Activated CD4-positive, alpha-beta memory T cell treated with anti-CD3 and anti-CD28 coated beads for 36 hours (primary cell): ENCODE measurements around the gene ERP27. TPM values are rescaled to one million over a fixed set of nuclear protein-coding genes. Genes with fewer than 3 reads are reported as not detected.

ENCODE experiments used
- CTCF ChIA-PET: fragments of 350-600 bp; sonication (Branson Sonifier 250); formaldehyde crosslinking; loops from one replicate; lab custom pipeline; 2021; ENCODE audit warnings: antibody characterized with exemption, inconsistent platforms; lab: Charles Lee
- POLR2A ChIA-PET: fragments of 350-600 bp; sonication (Branson Sonifier 250); formaldehyde crosslinking; loops from one replicate; lab custom pipeline; 2021; ENCODE audit warnings: antibody characterized with exemption; lab: Charles Lee
- DNase-seq: peaks from one replicate; pipeline ENCODE4 v3.0.0-alpha.2; 2020
- H3K27ac Mint-ChIP-seq: one replicate; pipeline ENCODE4 v1.8.0; 2021; ENCODE audit warnings: mixed read lengths
- H3K27me3 Mint-ChIP-seq: one replicate; pipeline ENCODE4 v1.8.0; 2021; ENCODE audit warnings: mixed read lengths
- H3K36me3 Mint-ChIP-seq: one replicate; pipeline ENCODE4 v1.8.0; 2021; ENCODE audit warnings: mixed read lengths
- H3K4me1 Mint-ChIP-seq: one replicate; pipeline ENCODE4 v1.8.0; 2021; ENCODE audit warnings: low read depth, mixed read lengths
- H3K4me3 Mint-ChIP-seq: one replicate; pipeline ENCODE4 v1.8.0; 2021; ENCODE audit warnings: mild to moderate bottlenecking, mixed read lengths
- H3K9me3 Mint-ChIP-seq: one replicate; pipeline ENCODE4 v1.8.0; 2021; ENCODE audit warnings: mixed read lengths
- intact Hi-C: fragments of 100-400 bp; cut with micrococcal nuclease; formaldehyde crosslinking; loops from one replicate; pipeline ENCODE4 v1.15.1; 2023
- total RNA-seq, 2 experiments: library from RNA; stranded (reverse); gene quantifications; one replicate each; pipeline ENCODE4 v1.2.3, GENCODE V29; 2021

The ERP27 gene
- total RNA-seq, 2 experiments from 2014 or later, result 1.5 to 2.5 TPM

DNA sequence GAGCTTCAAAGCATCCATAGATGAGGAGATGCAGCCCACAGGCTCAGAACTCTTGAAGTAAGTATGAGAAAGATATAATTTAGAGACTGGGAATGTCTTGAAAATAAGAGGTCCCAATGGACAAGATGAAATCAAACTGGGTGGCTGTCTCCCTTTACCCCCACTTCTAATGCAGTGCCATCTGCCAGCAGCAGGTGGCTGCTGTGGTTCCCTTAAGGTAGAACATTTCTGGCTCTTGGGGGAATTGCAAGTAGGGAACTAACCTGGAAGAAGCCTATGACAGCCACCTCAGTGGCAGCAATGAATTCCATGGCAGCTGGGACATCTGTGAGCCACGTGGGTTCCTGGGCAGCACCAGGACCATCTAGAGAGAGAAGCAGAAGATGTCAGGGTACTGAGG lies 648 bp downstream of the ERP27 start:
- Mint-ChIP-seq H3K36me3 (peaks cover 31% of the 10 kb centered on the region), H3K27me3 (no peaks in the 10 kb centered on the region), H3K4me3 (no peak overlapping the region), H3K4me1 (peaks cover 38% of the 10 kb centered on the region), H3K9me3 (no peaks in the 10 kb centered on the region), H3K27ac (peak overlapping the region; percentile 50)
- intact Hi-C loops, result loop anchor here (2.0 kb wide), 2 partner anchors 17 to 57 kb away; no protein-coding TSS in a partner anchor
- ChIA-PET POLR2A (interaction anchor here (1.9 to 3.0 kb wide), 2 partner anchors 10 to 11 kb away, joined by 4 to 14 read pairs; no protein-coding TSS in a partner anchor), CTCF (interaction anchor here (0.5 to 4.8 kb wide), 12 partner anchors 10 to 163 kb away, joined by 3 to 41 read pairs (median 4); partner anchors contain the start of gene ARHGDIB)
- peak; percentile 33 for DNase-seq

DNA sequence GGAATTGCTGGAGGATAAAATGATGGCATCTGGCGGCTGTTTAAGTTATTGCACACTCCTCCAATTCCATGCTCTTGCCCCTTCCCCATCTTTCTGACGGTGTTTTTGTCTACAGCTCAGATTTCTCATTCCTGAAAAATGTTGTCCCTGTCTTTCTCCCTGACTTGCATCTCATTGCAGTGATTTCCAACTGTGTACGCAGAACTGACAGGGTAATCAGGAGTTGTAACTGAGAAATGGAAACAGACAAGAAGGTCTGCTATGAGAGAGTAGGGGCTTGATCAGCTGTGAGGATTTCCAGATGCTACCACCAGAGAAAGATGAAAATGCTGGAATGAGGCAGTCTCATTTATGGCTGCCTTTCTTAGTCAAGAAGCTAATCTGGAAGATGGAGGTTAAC lies 1.3 kb downstream of the ERP27 start:
- no peak for DNase-seq
- ChIA-PET POLR2A (interaction anchor here (1.6 to 1.9 kb wide), 2 partner anchors 11 to 25 kb away, joined by 3 to 4 read pairs; partner anchors contain the start of gene ARHGDIB), CTCF (interaction anchor here (0.5 to 4.8 kb wide), 8 partner anchors 10 to 142 kb away, joined by 3 to 41 read pairs (median 4); partner anchors contain the start of gene ARHGDIB)
- H3K27me3 Mint-ChIP-seq, result no peaks in the 10 kb centered on the region
- H3K36me3 Mint-ChIP-seq, result peaks cover 29% of the 10 kb centered on the region
- H3K27ac Mint-ChIP-seq, result no peak overlapping the region
- peaks cover 37% of the 10 kb centered on the region for H3K4me1 Mint-ChIP-seq
- intact Hi-C loops, result loop anchor here (2.0 kb wide), 2 partner anchors 16 to 58 kb away; no protein-coding TSS in a partner anchor
- H3K9me3 Mint-ChIP-seq, result no peaks in the 10 kb centered on the region
- no peak overlapping the region for H3K4me3 Mint-ChIP-seq

DNA sequence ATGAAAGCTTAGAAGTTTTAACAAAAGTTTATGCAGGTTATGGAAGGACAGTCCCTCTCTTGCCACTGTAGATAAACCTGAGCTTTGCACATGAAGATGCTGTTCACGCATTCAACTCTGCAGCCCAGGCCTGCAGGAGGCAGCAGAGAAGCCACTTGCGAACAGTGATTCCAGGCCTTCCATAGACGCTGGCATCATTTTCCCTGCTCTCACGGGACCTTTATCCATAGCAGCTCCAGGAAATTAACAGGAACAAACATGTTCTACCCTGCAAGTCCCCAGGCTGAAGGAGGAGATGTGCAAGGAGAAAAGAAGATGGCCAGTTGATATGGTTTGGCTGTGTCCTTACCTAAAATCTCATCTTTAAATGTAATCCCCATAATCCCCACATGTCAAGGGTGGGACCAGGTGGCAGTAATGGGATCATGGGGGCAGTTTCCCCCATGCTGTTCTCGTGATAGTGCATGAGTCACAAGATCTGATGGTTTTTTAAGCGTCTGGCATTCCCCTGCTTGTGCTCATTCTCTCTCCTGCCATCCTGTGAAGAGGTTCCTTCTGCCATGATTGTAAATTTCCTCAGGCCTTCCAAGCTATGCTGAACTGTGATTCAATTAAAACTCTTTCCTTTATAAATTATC lies 2.0 kb downstream of the ERP27 start:
- H3K36me3 Mint-ChIP-seq, result peaks cover 26% of the 10 kb centered on the region
- POLR2A ChIA-PET, result interaction anchor here (1.6 to 1.9 kb wide), 2 partner anchors 12 to 26 kb away, joined by 3 to 4 read pairs; partner anchors contain the start of gene ARHGDIB
- peaks cover 36% of the 10 kb centered on the region for H3K4me1 Mint-ChIP-seq
- no peak overlapping the region for H3K27ac Mint-ChIP-seq
- CTCF ChIA-PET, result interaction anchor here (0.6 to 4.8 kb wide), 5 partner anchors 11 to 90 kb away, joined by 3 to 41 read pairs (median 6); no protein-coding TSS in a partner anchor
- H3K4me3 Mint-ChIP-seq, result no peak overlapping the region
- H3K27me3 Mint-ChIP-seq, result no peaks in the 10 kb centered on the region
- H3K9me3 Mint-ChIP-seq, result no peaks in the 10 kb centered on the region
- no peak for DNase-seq
- intact Hi-C loops, result loop anchor here (2.0 kb wide), 2 partner anchors 16 to 58 kb away; no protein-coding TSS in a partner anchor

DNA sequence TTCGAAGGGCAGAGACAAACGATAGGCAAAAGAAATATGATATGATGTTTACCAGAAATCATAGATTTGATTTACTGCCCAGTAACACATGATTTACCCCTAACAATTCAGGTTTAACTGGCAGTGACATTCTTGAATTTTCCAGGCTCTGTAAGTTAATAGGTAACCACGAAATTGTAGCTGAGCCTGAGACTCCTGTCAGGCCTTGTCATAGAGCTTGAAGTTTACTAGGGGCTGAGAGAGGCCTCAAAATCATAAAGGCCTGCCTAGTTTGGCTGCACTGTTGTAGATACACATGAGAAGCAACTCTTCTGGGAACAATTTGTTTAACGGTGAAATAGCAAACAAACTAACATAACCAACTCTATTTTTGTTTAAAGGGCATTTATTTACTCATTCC lies 3.3 kb downstream of the ERP27 start:
- Mint-ChIP-seq H3K36me3 (peaks cover 18% of the 10 kb centered on the region), H3K27me3 (no peaks in the 10 kb centered on the region), H3K27ac (no peak overlapping the region), H3K4me3 (no peak overlapping the region), H3K9me3 (no peaks in the 10 kb centered on the region), H3K4me1 (peaks cover 30% of the 10 kb centered on the region)
- DNase-seq, result no peak
- intact Hi-C loops, result no loop called here
- ChIA-PET CTCF (interaction anchor here (0.6 to 3.6 kb wide), 2 partner anchors 10 to 12 kb away, joined by 3 to 21 read pairs; no protein-coding TSS in a partner anchor), POLR2A (no interaction called here)

DNA sequence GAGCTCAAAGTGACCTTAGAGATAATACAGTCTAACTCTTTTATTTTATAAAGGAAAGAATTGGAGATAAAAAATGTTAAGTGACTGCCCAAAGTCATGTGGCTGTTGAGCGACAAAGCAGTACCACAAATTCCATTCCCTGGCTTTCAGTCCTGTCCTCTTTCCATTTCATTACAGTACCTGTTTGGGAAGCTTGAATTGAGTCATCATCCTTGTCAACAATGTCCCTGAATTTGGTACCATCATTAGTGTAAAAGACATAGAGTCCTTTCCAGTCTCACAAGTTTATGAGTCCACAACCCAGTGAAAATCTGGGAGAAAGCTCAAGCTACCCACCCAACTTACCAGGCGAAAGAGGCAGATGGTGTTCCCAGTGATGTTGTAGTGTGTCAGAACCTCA lies 3.8 kb downstream of the ERP27 start:
- no peaks in the 10 kb centered on the region for H3K9me3 Mint-ChIP-seq
- no peak for DNase-seq
- intact Hi-C loops, result no loop called here
- peaks cover 14% of the 10 kb centered on the region for H3K36me3 Mint-ChIP-seq
- no peak overlapping the region for H3K27ac Mint-ChIP-seq
- H3K4me1 Mint-ChIP-seq, result peaks cover 25% of the 10 kb centered on the region
- H3K27me3 Mint-ChIP-seq, result no peaks in the 10 kb centered on the region
- ChIA-PET POLR2A (no interaction called here), CTCF (interaction anchor here (0.6 kb wide), 1 partner anchor 10 kb away, joined by 3 read pairs; no protein-coding TSS in a partner anchor)
- no peak overlapping the region for H3K4me3 Mint-ChIP-seq

DNA sequence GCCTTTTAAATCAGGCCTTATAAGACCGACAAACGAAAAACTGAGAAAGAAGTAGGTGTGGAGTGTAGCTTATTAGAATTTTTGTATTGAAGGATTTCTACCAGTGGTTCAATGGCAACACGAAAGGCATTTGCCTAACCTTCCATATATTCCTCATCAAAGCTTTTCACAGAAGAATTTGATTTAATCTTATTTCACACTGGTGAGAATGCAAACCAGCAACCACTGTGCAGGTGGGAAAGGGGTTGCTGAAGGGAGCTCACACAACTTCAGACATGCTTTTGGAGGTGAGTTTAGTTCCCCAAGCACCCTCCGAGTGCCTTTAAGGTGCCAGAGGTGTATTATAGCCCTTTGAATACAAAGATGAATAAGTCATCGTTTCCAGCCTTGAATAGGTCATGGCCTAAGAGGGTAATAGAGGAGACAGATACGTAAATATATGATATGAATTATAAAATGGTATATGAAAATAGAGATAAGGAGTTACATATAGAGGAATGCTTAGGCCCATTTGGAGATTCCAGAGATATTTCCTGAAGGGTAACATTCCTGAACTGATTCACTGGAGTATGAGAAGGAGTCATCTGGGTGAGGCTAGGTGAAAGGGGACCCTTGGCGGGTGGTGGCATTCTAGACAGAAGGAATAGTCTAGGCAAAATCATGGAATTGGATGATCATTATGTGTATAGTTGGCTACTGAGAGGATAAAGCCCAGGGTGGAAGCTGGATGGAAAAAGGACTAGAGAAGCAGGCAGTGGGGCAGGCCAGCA lies 6.4 kb downstream of the ERP27 start:
- POLR2A ChIA-PET, result no interaction called here
- Mint-ChIP-seq H3K27ac (no peak overlapping the region), H3K4me1 (peaks cover 3% of the 10 kb centered on the region), H3K9me3 (no peaks in the 10 kb centered on the region), H3K27me3 (no peaks in the 10 kb centered on the region), H3K36me3 (peaks cover 9% of the 10 kb centered on the region), H3K4me3 (no peak overlapping the region)
- CTCF ChIA-PET, result no interaction called here
- intact Hi-C loops, result no loop called here
- DNase-seq, result no peak

DNA sequence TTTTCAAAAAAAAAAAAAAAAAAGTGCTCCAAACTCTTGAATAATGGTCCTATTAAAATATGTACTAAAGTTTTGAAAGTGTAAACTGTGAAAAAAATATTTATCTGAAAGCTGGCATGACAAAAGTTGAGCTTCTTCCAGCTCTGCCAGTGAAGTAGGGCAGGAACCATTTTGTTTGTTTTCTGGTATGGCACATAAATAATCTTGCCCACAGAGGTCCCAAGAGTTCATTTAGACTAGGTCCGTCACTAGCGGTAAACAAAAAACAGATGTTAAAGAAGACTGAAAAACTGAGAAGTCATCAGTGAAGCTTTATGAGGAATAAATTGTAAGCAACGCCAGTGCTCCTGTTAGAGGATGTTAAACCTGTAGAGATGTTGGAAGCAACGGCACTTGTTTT lies 7.0 kb downstream of the ERP27 start:
- Mint-ChIP-seq H3K27ac (no peak overlapping the region), H3K9me3 (no peaks in the 10 kb centered on the region), H3K4me3 (no peak overlapping the region), H3K4me1 (no peaks in the 10 kb centered on the region), H3K36me3 (peaks cover 9% of the 10 kb centered on the region), H3K27me3 (no peaks in the 10 kb centered on the region)
- ChIA-PET CTCF (interaction anchor here (0.6 kb wide), 1 partner anchor 19 kb away, joined by 4 read pairs; no protein-coding TSS in a partner anchor), POLR2A (no interaction called here)
- DNase-seq, result no peak
- intact Hi-C loops, result no loop called here

DNA sequence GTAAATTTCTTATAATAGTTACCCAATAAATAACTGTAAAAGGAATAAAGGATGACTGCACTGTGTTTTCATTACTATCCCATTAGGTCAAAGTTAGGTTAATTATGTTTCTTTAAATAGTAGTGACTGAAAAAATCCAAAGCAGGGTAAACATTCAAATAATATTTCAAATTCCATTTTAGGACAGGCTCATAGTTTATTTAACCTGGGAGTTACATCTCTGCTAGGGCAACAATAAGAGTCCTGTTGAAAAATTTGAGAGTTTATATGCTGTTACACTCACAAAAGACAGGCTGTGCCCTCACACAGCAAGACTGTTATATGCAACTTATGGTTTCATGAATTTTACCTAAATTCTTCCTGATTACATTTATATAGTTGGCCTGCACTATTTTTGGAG lies 8.0 kb downstream of the ERP27 start:
- Mint-ChIP-seq H3K36me3 (peaks cover 9% of the 10 kb centered on the region), H3K27me3 (no peaks in the 10 kb centered on the region), H3K27ac (no peak overlapping the region), H3K4me3 (no peak overlapping the region), H3K4me1 (no peaks in the 10 kb centered on the region), H3K9me3 (no peaks in the 10 kb centered on the region)
- no peak for DNase-seq
- ChIA-PET CTCF (no interaction called here), POLR2A (no interaction called here)
- intact Hi-C loops, result no loop called here

DNA sequence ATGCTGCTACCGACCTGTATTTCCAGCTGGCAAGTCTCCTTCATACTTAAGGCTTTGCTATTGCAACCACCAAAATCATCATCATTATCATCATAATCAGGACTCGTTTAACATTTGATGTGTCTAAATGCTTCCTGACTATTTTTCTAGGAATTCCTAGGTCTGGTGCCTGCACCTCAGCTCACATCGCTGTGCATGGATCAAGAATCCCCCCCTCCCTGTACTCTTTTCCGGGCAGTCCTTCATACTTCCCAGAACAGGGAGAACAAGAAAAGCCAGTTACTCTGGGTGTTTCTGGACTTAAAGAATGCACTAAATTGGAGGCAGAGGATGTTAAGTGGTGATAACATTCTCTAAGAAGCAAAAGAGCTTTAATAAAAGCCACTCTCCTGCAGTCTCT lies 9.4 kb downstream of the ERP27 start:
- H3K27me3 Mint-ChIP-seq, result no peaks in the 10 kb centered on the region
- H3K27ac Mint-ChIP-seq, result no peak overlapping the region
- no peak for DNase-seq
- H3K4me3 Mint-ChIP-seq, result no peak overlapping the region
- no peaks in the 10 kb centered on the region for H3K9me3 Mint-ChIP-seq
- H3K36me3 Mint-ChIP-seq, result peaks cover 9% of the 10 kb centered on the region
- ChIA-PET CTCF (interaction anchor here (0.9 kb wide), 1 partner anchor 25 kb away, joined by 3 read pairs; no protein-coding TSS in a partner anchor), POLR2A (no interaction called here)
- H3K4me1 Mint-ChIP-seq, result no peaks in the 10 kb centered on the region
- intact Hi-C loops, result no loop called here

DNA sequence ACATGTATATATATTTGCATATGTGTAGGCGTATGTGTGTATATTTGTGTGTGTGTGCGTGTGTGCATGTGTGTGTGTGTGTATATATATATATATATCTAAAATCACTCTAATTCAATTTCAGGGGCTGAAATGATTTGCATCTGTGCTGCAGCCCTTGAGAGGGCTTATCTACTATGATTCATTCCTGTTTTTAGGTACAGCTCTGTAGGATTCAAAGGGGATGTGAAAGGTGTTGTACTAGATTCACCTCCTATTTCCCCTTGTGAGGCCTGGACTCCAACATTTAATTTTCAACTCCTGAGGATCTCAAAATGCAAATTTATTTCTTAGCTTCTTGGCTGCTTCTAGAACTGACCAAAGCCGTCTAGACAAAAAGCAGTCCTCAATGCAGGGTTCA lies 11.1 kb downstream of the ERP27 start:
- CTCF ChIA-PET, result interaction anchor here (0.7 to 1.7 kb wide), 3 partner anchors 11 to 294 kb away, joined by 3 to 4 read pairs (median 4); partner anchors contain the start of genes ERP27 and RERG
- peaks cover 5% of the 10 kb centered on the region for H3K36me3 Mint-ChIP-seq
- H3K27me3 Mint-ChIP-seq, result no peaks in the 10 kb centered on the region
- no peak for DNase-seq
- H3K9me3 Mint-ChIP-seq, result no peaks in the 10 kb centered on the region
- no peak overlapping the region for H3K4me3 Mint-ChIP-seq
- no peak overlapping the region for H3K27ac Mint-ChIP-seq
- intact Hi-C loops, result no loop called here
- H3K4me1 Mint-ChIP-seq, result no peaks in the 10 kb centered on the region
- POLR2A ChIA-PET, result interaction anchor here (0.7 kb wide), 1 partner anchor 27 kb away, joined by 3 read pairs; no protein-coding TSS in a partner anchor

DNA sequence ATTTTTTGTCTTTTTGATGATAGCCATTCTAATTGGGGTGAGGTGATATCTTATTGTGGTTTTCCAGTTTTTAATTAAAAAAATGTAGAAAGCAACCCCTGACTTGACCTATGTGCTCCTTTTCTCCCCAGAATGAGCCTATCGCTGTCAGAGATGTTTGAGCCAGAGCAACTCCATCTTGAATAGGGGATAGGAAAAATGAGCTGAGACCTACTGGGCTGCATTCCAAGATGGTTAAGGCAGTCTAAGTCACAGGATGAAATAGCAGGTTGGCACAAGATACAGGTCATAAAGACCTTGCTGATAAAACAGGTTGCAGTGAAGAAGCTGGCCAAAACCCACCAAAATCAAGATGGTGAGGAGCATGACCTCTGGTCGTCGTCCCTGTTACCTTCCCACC lies 13.8 kb downstream of the ERP27 start:
- POLR2A ChIA-PET, result no interaction called here
- no peak for DNase-seq
- Mint-ChIP-seq H3K4me3 (no peak overlapping the region), H3K27ac (no peak overlapping the region), H3K36me3 (peaks cover 4% of the 10 kb centered on the region), H3K9me3 (no peaks in the 10 kb centered on the region), H3K27me3 (no peaks in the 10 kb centered on the region), H3K4me1 (peaks cover 14% of the 10 kb centered on the region)
- intact Hi-C loops, result no loop called here
- CTCF ChIA-PET, result no interaction called here

DNA sequence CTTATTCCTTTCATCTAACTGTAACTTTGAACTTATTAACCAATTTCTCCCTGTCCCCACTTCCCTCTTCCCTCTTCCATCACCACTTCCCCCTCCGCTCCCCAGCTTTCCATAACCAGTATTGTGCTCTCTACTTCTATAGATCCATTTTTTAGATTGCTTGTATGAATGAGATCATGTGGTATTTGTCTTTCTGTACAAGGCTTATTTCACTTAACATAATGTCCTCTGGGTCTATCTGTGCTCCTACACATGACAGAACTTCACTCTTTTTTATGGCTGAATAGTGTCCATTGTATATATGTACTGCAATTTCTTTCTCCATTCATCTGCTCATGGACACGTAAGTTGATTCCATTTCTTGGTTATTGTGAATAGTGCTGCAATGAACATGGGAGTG lies 14.4 kb downstream of the ERP27 start:
- CTCF ChIA-PET, result no interaction called here

More for the DNA sequence above, 14.4 kb downstream of the ERP27 start:
- Mint-ChIP-seq H3K4me3 (no peak overlapping the region), H3K36me3 (peaks cover 8% of the 10 kb centered on the region), H3K9me3 (no peaks in the 10 kb centered on the region), H3K27ac (no peak overlapping the region), H3K4me1 (peaks cover 14% of the 10 kb centered on the region), H3K27me3 (no peaks in the 10 kb centered on the region)
- no peak for DNase-seq
- intact Hi-C loops, result no loop called here
- POLR2A ChIA-PET, result no interaction called here
